Panc1 (cell line): ENCODE results near the gene DOCK11. TPM values are rescaled to one million over a fixed set of nuclear protein-coding genes. Genes with fewer than 3 reads are reported as not detected.

Source experiments
- ATAC-seq: fragments of 200-7000 bp; cut with Tn5 transposase; 2 replicates; pipeline ENCODE4 v1.9.1; 2020; ENCODE audit warnings: mild to moderate bottlenecking, moderate library complexity
- BruUV-seq: library from RNA; stranded (reverse); fragments of 400-500 nt; replicated peaks from 2 replicates; lab custom pipeline; 2021; lab: Mats Ljungman, UMichigan
- CTCF ChIA-PET: fragments of 300-600 bp; sonication (Branson Sonifier 250); formaldehyde crosslinking; loops from one replicate; lab custom pipeline; 2022; ENCODE audit warnings: antibody characterized with exemption; lab: Charles Lee
- POLR2A ChIA-PET: fragments of 300-600 bp; sonication (Branson Sonifier 250); formaldehyde crosslinking; loops from one replicate; lab custom pipeline; 2022; ENCODE audit warnings: antibody characterized with exemption; lab: Charles Lee
- DNase-seq: peaks from one replicate; pipeline ENCODE4 v3.0.0-alpha.2; 2010; ENCODE audit warnings: low read depth, low spot score
- H3K27ac ChIP-seq: 2 replicates; pipeline ENCODE4 v1.5.1; 2011; ENCODE audit warnings: mild to moderate bottlenecking, low read length, inconsistent platforms
- H3K27me3 ChIP-seq: fragments of 200-500 bp; sonication (Bioruptor generic); 2 replicates; pipeline ENCODE4 v1.6.0; 2014; ENCODE audit warnings: low read length, inconsistent platforms; ENCODE audit not compliant: control insufficient read depth, insufficient read depth
- H3K36me3 ChIP-seq: fragments of 200-500 bp; sonication (Bioruptor generic); 2 replicates; pipeline ENCODE4 v1.5.1; 2014; ENCODE audit warnings: inconsistent platforms, mild to moderate bottlenecking, low read length, moderate library complexity; ENCODE audit not compliant: control insufficient read depth, insufficient read depth
- H3K4me1 ChIP-seq: 2 replicates; pipeline ENCODE4 v1.5.1; 2011; ENCODE audit warnings: inconsistent platforms, mild to moderate bottlenecking, low read length, moderate library complexity; ENCODE audit not compliant: control insufficient read depth, insufficient read depth
- H3K4me3 ChIP-seq, 2 experiments: 2 replicates each; pipeline ENCODE4 v1.5.1; 2011 to 2012; ENCODE audit warnings: low read depth in 2 of 2, low read length in 2 of 2, mild to moderate bottlenecking in 2 of 2, inconsistent platforms in 1 of 2, moderate library complexity in 1 of 2
- H3K9me3 ChIP-seq: fragments of 200-500 bp; sonication (Bioruptor generic); 2 replicates; pipeline ENCODE4 v1.5.1; 2014; ENCODE audit warnings: low read depth, mild to moderate bottlenecking, inconsistent platforms, low read length, moderate library complexity; ENCODE audit not compliant: control insufficient read depth, insufficient read depth
- POLR2AphosphoS5 ChIP-seq: IDR thresholded peaks from 2 replicates; pipeline ENCODE4 v1.6.1; 2012; ENCODE audit warnings: mild to moderate bottlenecking, low read depth, low read length, moderate library complexity
- SIN3A ChIP-seq: IDR thresholded peaks from 2 replicates; pipeline ENCODE4 v1.6.1; 2012; ENCODE audit warnings: low read depth, mild to moderate bottlenecking, low read length, moderate library complexity, borderline replicate concordance; ENCODE audit not compliant: insufficient read depth
- TCF7L2 ChIP-seq: IDR thresholded peaks from 2 replicates; pipeline ENCODE4 v1.6.1; 2011; ENCODE audit warnings: mild to moderate bottlenecking, low read depth, low read length, inconsistent platforms
- in situ Hi-C: cut with HindIII; loops from 2 replicates; pipeline ENCODE4 v1.10.0; 2016; ENCODE audit warnings: low sequenced_read_pairs, low pct_unique_long_range_greater_than_20kb
- intact Hi-C: fragments of 100-400 bp; cut with micrococcal nuclease; formaldehyde crosslinking; loops from one replicate; pipeline ENCODE4 v1.10.0; 2022; ENCODE audit not compliant: unreplicated experiment
- total RNA-seq: library from RNA; stranded (reverse); gene quantifications from one replicate; pipeline ENCODE4 v1.2.1, GENCODE V29; 2021; ENCODE audit not compliant: unreplicated experiment
- TF ChIP-seq, protein P1 (sequence below), 2 experiments: IDR thresholded peaks; 2 replicates each; pipeline ENCODE4 v1.6.1; 2011 to 2012; ENCODE audit warnings: low read depth in 2 of 2, control low read depth in 1 of 2, low read length in 1 of 2, mild to moderate bottlenecking in 1 of 2, moderate library complexity in 1 of 2; ENCODE audit not compliant: insufficient read depth in 1 of 2

Gene DOCK11
- total RNA-seq, 1 experiment from 2014 or later = 2.0 TPM

- intact Hi-C loops = loop anchor here (10.0 kb wide), 1 partner anchor 82 kb away; no protein-coding TSS in a partner anchor
- Histone ChIP-seq H3K36me3 (no peaks in the 10 kb centered on the region), H3K9me3 (no peaks in the 10 kb centered on the region), H3K4me1 (peaks cover 57% of the 10 kb centered on the region), H3K27ac (peak overlapping the region; percentile 98), H3K27me3 (no peaks in the 10 kb centered on the region), H3K4me3 (peak overlapping the region; percentile 55 to 90)
- no TSS peak for BruUV-seq
- CTCF ChIA-PET = no interaction called here
- ATAC-seq (no peak), DNase-seq (no peak)
- POLR2A ChIA-PET = no interaction called here
- in situ Hi-C loops = no loop called here
- no peak for TF ChIP-seq POLR2AphosphoS5
- TF ChIP-seq, protein P1, sequence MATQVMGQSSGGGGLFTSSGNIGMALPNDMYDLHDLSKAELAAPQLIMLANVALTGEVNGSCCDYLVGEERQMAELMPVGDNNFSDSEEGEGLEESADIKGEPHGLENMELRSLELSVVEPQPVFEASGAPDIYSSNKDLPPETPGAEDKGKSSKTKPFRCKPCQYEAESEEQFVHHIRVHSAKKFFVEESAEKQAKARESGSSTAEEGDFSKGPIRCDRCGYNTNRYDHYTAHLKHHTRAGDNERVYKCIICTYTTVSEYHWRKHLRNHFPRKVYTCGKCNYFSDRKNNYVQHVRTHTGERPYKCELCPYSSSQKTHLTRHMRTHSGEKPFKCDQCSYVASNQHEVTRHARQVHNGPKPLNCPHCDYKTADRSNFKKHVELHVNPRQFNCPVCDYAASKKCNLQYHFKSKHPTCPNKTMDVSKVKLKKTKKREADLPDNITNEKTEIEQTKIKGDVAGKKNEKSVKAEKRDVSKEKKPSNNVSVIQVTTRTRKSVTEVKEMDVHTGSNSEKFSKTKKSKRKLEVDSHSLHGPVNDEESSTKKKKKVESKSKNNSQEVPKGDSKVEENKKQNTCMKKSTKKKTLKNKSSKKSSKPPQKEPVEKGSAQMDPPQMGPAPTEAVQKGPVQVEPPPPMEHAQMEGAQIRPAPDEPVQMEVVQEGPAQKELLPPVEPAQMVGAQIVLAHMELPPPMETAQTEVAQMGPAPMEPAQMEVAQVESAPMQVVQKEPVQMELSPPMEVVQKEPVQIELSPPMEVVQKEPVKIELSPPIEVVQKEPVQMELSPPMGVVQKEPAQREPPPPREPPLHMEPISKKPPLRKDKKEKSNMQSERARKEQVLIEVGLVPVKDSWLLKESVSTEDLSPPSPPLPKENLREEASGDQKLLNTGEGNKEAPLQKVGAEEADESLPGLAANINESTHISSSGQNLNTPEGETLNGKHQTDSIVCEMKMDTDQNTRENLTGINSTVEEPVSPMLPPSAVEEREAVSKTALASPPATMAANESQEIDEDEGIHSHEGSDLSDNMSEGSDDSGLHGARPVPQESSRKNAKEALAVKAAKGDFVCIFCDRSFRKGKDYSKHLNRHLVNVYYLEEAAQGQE (IDR thresholded peaks at IDR 0.05; ENCODE audit: insufficient read depth in 1 of 2, low read depth in 2 of 2, low read length in 1 of 2) = no peak
- TF ChIP-seq SIN3A = no peak
- no peak for TF ChIP-seq TCF7L2
These were observed 230.8 kb downstream of the DOCK11 start for GRCh38 chrX:118726396-118726795.

- Histone ChIP-seq H3K36me3 (no peaks in the 10 kb centered on the region), H3K9me3 (no peaks in the 10 kb centered on the region), H3K4me3 (peak within 1 kb of the TSS; percentile 55 to 90), H3K27me3 (no peaks in the 10 kb centered on the region), H3K27ac (peak within 1 kb of the TSS; percentile 98), H3K4me1 (peaks cover 57% of the 10 kb centered on the region)
- TF ChIP-seq POLR2AphosphoS5 (peak; percentile 71), TCF7L2 (no peak)
- TF ChIP-seq, protein P1 (IDR thresholded peaks at IDR 0.05; ENCODE audit: insufficient read depth in 1 of 2, low read depth in 2 of 2, low read length in 1 of 2) = no peak
- peak; percentile 74 for DNase-seq
- intact Hi-C loops = loop anchor here (10.0 kb wide), 1 partner anchor 82 kb away; no protein-coding TSS in a partner anchor
- CTCF ChIA-PET = interaction anchor here (0.6 kb wide), 1 partner anchor 66 kb away, joined by 4 read pairs; no protein-coding TSS in a partner anchor
- in situ Hi-C loops = no loop called here
- TSS peak; percentile 90 for BruUV-seq
- POLR2A ChIA-PET = no interaction called here
- peak; percentile 93 for ATAC-seq
These were observed 231.5 kb downstream of the DOCK11 start, which contains the start of gene IL13RA1 for GRCh38 chrX:118726887-118727685. IL13RA1 (plus strand) TSS chrX:118727606; CDS start chrX:118727639, 33 bp downstream.
